ENCODE data around the gene C10orf67. TPM values are rescaled to one million over a fixed set of nuclear protein-coding genes. Genes with fewer than 3 reads are reported as not detected.

The C10orf67 gene
- total RNA-seq, 1 experiment from 2014 or later, result not detected

GRCh38 chr10:23384364-23384763 is 39.8 kb upstream of the C10orf67 start:
- Histone ChIP-seq H3K9me3 (ENCODE audit: control insufficient read depth in 1 of 2, insufficient read depth in 1 of 2, low read depth in 1 of 2, low read length in 2 of 2) (no peaks in the 10 kb centered on the region), H3K4me2 (ENCODE audit: low read length) (no peak overlapping the region), H3K79me2 (ENCODE audit: insufficient read depth, low read length) (no peaks in the 10 kb centered on the region), H3K27ac (ENCODE audit: low read depth, low read length) (no peak overlapping the region), H3K9ac (ENCODE audit: low read length) (no peak overlapping the region), H2AFZ (ENCODE audit: low read depth, low read length, poor library complexity, severe bottlenecking) (no peak overlapping the region), H3K9me2 (ENCODE audit: insufficient read depth) (no peaks in the 10 kb centered on the region), H3K27me3 (ENCODE audit: insufficient read depth, low read length) (no peaks in the 10 kb centered on the region), H4K20me1 (ENCODE audit: insufficient read depth) (no peaks in the 10 kb centered on the region), H3K4me1 (ENCODE audit: control insufficient read depth in 1 of 2, insufficient read depth in 2 of 2, low read length in 2 of 2) (no peaks in the 10 kb centered on the region), H3K36me3 (ENCODE audit: control insufficient read depth in 1 of 2, insufficient read depth in 2 of 2, low read length in 2 of 2) (no peaks in the 10 kb centered on the region), H3K4me3 (replicated peaks in 1 of 2; ENCODE audit: low read depth in 1 of 2, low read length in 2 of 2) (no peak overlapping the region)
- no peak for DNase-seq (ENCODE audit: low read depth, low spot score)
- no peak for TF ChIP-seq REST (IDR thresholded peaks at IDR 0.05; ENCODE audit: low read depth)
- no peak for TF ChIP-seq CBX3 (IDR thresholded peaks at IDR 0.05; ENCODE audit: low read depth)
- TF ChIP-seq SP1 (IDR thresholded peaks at IDR 0.05; ENCODE audit: low read depth), result no peak
- TF ChIP-seq MAX (IDR thresholded peaks at IDR 0.05), result no peak
- no peak for TF ChIP-seq POLR2AphosphoS5 (IDR thresholded peaks at IDR 0.05; ENCODE audit: low read depth, low read length)
- no peak for TF ChIP-seq ELF1 (IDR thresholded peaks at IDR 0.05; ENCODE audit: borderline replicate concordance, low read depth)
- no peak for TF ChIP-seq CTCF (IDR thresholded peaks at IDR 0.05 in 2 of 3, conservative IDR thresholded peaks at IDR 0.05 in 1 of 3; ENCODE audit: borderline replicate concordance in 1 of 3, insufficient read depth in 1 of 3, low read depth in 2 of 3, low read length in 2 of 3)
- no peak for TF ChIP-seq SRF (IDR thresholded peaks at IDR 0.05; ENCODE audit: low read depth)
- no peak for TF ChIP-seq POLR2A (IDR thresholded peaks at IDR 0.05; ENCODE audit: borderline replicate concordance, extremely low read depth, insufficient read depth, insufficient read length)
- no peak for TF ChIP-seq SIN3A (IDR thresholded peaks at IDR 0.05; ENCODE audit: low read depth)
- TF ChIP-seq EZH2phosphoT487 (IDR thresholded peaks at IDR 0.05; ENCODE audit: borderline replicate concordance), result no peak
- TF ChIP-seq ZNF274 (IDR thresholded peaks at IDR 0.05; ENCODE audit: low read depth, low read length), result no peak
- no peak for TF ChIP-seq YY1 (IDR thresholded peaks at IDR 0.05; ENCODE audit: extremely low read depth, insufficient replicate concordance, low read depth, low read length)
- no peak for TF ChIP-seq EGR1 (IDR thresholded peaks at IDR 0.05; ENCODE audit: low read depth)
- no peak for TF ChIP-seq CEBPB (IDR thresholded peaks at IDR 0.05; ENCODE audit: low read depth)
- no peak for TF ChIP-seq ATF3 (IDR thresholded peaks at IDR 0.05)
- no peak for TF ChIP-seq ZBTB33 (IDR thresholded peaks at IDR 0.05; ENCODE audit: extremely low read depth, insufficient replicate concordance, low read length)
- no peak for TF ChIP-seq EZH2 (IDR thresholded peaks at IDR 0.05)
- ATAC-seq, result no peak
- ChIA-PET CTCF (no interaction called here), RAD21 (ENCODE audit: low non-redundant PET in 1 of 2, low total read pairs in 2 of 2, uncharacterized antibody in 2 of 2, unreplicated experiment in 2 of 2) (no interaction called here), POLR2A (no interaction called here)
- intact Hi-C loops (cut with micrococcal nuclease), result no loop called here
- BruUV-seq (replicated peaks), result no TSS peak

All from HCT116 (cell line).